Renal pelvis (tissue), 4 donors: ENCODE data around the gene ERC1. TPM values are rescaled to one million over a fixed set of nuclear protein-coding genes. Genes with fewer than 3 reads are reported as not detected.
A peak's percentile ranks its signal among the peaks of the same experiment; 100 is the strongest.

Experiments
- DNase-seq: peaks from one replicate; pipeline ENCODE4 v3.0.0-alpha.2; 2013
- polyA plus RNA-seq, 3 donors: library from polyadenylated mRNA; unstranded; fragments of 120-200 nt; gene quantifications; one replicate each; pipeline ENCODE4 v1.2.1, GENCODE V29; 2013; ENCODE audit not compliant: insufficient read length in 3 of 3

The ERC1 gene
- polyA plus RNA-seq, 3 donors = 33.7 to 42.1 (median 34.8) TPM

DNA sequence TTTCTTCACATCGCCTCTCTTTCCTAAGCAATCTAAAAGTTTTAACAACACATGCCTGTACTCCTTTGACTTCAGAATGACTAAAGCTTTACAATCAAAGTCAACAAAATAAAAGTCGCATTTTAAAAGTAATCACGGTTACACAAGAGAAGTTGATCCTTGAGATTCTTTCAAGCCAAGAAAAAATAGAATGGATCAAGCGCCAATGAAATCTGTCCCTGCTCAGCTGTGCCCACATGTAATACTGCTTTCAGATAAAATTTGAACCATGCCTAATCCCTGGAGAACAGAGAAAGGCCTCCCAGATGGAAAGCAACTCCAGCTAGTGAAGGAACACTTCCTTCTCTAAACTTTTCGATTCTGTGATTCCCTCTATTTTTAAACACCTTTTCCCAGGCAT lies 490.3 kb downstream of the ERC1 start:
- DNase-seq = no peak

DNA sequence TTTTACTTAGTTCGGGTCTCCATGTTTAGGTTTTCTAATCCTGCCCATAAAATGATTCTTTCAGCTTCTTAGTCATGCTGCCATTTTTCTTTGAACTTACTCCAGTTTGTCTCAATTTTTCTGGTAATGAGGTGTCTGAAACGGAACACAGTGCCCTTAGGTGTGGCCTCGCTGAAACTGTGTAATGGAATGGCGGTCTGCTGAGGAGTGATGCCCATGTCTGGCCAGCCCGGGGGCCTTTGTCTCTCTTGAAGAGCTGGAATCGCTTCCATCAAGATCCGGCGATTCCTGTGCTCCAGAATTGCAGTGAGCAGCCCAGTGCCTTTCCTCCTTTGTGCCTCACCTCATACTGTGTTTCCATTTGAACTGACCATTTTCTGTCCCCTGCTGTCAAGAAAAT lies 490.9 kb downstream of the ERC1 start:
- DNase-seq = no peak

DNA sequence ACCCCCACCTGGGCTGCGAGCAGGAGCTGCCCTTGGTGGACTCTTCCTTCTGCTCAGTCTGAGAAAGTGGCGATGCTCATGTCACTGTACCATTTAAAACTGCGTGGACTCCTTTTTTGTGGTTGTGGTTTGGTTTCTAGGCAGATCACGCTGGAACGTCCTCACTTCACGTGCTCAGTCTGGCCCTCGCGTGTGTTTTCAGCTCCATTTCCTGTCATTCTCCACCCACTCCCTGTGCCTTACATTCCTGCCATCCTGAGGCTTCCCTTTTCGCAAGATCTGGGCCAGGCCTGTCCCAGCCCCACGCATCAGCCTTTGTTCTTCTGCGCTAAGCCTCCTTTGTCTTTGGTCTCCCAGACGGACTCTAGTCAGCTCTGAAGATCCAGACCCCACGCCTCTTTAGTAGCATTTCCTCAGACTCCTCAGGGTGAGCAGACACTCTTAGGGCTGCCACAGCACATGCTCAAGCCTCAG lies 497.9 kb downstream of the ERC1 start:
- DNase-seq = no peak

DNA sequence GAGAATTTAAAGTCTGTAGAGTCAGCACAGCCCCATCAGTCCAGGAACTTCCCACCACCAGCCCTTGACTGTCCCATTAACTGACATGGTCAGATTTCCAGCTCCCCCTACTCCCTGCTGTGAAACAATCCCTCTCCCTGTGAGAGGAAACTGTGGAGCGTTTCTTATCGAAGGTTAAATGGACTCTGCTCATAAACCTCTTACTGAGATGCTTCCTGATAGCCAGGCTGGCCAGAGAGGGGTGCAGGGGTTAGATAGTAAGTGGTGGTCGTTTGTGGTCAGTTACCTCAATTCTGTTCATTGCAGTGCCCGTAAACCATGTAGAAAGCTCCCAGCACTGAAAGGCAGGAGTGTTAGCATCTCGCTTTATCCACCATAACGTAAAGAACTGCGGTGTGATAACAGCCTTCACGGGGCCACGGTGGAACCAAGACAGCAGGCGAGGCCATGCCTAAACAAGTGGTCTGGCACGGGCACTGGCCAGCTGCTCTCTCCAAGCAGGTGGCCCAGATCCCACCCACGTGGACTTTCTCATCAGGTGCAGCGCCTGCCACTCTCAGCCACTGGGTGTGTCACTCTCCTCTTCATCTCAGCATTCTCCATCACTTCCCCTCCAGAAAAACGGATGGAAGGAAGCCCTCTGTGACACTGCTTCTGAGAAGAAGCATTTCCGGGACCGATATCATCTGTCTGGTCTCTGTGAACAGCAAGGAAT lies 501.1 kb downstream of the ERC1 start:
- DNase-seq = no peak

DNA sequence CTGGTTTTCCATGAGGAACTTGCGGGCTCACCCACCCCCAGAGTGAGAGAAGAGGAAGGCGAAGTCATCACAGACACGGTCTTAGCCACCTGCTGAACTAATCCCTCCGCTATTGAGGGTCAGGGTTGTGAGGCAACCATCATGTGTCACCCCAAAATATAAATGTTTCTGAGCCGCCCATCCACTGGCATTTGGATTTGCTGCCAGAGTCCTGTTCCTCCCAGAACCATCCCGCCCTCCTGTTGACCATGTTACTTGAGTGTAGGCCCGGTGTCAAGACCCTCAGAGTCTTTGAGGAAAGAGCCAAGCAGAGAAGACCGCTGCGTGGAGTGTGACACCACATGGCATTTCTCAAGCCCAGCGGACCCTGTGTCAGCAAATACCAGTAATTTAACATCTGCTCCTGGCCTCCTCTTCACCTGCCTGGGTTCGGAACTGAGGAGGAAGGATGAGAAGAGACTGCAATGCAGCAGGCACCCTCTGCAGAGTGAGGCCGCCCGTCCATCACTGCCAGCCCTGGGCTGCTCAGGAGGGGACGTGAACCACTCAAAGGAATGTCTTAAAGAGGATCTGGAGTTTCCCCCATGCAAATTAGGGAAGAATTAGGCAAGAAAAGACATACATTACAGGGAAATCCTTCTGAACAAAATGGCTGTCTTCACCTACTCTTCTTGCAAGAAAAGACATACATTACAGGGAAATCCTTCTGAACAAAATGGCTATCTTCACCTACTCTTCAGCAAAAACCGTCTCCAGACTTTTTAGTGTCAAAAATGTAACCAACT lies 502.9 kb downstream of the ERC1 start:
- DNase-seq = no peak

DNA sequence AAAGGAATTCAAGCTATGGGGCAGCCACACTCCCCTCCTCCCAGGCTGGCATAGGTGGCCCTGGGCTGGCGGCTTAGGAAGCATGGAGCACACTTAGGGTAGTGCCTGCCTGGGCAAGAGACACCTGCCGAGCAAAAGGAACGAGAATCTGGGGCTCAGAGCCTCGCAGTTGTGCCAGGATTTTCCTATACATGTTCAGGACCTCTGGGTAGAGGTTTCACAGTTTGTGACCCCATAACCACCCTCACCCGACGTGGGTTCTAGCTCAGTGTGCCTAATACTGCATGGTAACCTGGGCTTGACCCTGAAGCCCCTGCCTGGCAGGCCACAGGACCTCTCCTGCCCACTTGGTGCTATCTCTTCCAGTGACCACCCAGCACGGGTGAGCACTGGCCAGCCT lies 503.8 kb downstream of the ERC1 start:
- no peak for DNase-seq

DNA sequence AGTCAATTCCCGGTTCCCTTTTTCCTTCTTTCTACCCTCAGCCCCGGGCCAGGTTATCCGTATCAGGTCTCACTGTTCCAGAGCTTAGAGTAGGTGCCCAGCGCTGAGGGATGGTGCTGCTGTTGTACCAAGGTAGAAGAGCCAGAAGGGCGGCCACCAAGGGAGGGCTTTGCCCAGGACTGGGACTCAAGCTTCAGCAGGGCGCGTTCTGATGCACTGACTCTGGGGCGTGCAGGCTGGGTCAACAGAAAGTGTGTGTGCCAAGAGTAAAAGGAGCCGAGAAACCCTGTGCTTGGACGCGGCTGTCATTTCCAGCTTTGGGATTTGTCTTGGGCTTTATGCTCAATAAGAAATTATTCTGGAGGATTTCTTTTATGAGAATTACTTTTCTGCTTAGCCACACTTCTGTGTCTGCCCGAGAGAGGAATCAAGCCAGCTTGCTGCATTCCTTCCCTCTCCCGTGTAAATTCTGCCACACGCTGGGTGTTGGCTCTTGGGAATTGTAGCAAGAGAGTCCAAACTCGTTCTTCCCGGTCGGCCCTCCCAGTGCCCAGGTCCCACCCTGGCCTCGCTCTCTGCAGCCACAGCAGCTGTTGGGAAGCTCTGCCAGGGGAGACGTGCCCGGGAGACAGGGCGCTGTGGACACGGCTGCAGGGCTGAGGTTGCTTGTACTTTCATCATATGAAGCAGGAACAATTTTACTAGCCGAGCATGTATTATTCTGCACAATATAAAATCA lies 505.3 kb downstream of the ERC1 start:
- no peak for DNase-seq

DNA sequence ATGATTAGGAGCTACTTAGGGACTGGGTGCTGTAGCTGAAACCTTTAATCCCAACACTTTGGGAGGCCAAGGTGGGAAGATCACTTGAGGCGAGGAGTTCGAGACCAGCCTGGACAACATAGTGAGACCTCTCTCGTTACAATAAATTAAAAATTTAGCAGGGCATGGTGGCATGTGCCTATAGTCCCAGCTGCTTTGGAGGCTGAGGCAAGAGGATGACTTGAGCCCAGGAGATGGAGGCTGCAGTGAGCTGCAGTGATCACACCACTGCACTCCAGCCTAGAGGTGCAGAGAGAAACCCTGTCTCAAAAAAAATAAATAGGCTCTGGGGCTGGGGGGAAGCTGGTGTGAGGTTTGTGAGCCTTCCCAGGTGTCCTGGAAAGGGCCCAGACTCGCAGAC lies 506.1 kb downstream of the ERC1 start:
- no peak for DNase-seq

DNA sequence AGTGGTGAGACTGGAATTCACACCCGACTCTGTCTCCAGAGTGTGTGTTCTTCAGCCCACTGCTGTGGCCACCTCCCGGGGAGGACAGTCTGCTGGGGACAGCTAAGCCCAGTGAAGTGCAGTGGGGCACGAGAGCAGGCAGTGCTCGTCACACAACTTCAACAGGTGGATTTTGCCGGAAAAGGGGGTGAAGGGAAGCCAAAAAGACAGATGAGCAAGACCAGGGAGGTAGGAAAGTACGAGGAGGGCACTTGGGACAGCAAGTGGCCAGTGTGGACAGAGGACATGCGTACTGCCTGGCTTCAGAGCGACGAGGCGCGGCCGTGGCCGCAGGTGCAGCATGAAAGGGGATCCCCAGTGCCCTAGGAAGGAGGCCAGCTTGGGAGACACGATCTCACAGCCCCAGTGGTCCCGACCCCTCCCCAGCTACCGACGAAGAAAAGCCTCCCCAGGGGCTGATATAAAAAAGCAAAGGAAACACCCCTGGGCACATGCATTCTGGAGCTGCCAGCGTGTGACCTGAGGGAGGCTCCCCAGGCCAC lies 507.2 kb downstream of the ERC1 start:
- no peak for DNase-seq

DNA sequence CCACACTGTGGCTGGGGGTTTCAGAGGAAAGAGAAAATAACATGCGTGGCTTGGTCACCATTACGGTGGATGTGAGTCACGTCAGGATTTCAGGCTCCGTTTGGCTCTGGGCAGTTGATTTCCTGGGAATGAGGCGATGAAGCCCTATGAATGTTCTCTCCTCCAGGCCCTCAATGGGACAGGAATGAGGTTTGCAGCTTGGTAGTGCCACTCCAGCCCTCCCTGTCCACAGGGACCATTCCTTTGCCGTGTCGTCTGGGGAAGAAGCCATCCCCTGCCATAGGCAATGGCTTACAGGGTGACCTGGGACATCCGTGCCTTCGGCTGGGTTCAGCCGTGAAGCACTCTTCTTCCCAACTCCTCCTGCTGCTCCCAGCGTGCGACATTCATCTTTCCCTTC lies 508.3 kb downstream of the ERC1 start:
- DNase-seq = no peak

DNA sequence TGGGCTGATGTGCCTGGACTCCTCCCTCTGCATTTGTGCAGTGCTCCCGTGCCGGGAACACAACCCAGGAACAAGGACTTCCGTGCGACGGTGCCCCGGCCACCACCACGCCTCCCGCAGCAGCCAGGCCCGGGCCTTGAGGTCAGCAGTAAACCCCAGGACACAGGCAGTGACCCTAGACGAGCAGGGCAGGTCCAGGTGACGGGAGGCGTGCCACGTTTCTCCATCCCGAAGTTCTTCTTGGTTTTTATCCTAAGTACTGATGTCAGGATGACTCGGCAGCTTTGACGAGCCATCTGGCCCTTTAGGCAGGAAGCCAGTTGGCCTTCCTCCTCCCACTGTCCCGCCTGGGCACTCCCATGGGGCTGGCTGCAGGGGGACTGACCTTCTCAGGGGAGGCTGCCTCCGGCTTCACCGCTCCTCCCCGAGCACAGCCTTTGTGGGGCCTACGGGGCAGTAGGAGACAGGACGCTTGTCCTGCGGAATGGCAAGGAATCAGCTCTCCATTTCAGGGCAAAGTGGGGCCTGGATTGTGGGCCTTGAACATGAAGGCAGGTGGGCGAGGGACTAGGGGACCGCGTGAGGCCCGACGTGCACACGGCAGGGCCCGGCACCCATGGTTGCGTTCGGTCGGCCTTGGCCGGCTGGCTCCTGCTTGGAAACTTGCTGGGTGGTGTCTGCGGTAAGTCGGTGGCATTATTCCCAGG lies 509.2 kb downstream of the ERC1 start:
- no peak for DNase-seq

DNA sequence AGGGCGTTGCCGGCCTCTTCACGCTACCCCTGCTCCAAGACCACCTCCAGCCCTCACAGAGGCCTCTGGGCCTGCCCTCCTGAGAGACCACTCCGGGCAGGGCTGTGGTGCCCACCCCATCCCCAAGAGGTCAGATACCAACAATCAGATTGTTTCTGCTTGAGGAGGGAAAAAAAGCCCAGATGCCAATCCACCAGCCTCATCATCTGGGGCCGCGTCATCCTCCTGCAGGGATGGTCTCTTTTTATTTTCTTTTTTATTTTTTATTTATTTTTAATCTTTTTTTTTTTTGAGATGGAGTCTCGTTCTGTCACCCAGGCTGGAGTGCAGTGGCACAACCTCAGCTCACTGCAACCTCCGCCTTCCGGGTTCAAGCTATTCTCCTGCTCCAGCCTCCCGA lies 510.0 kb downstream of the ERC1 start:
- no peak for DNase-seq

DNA sequence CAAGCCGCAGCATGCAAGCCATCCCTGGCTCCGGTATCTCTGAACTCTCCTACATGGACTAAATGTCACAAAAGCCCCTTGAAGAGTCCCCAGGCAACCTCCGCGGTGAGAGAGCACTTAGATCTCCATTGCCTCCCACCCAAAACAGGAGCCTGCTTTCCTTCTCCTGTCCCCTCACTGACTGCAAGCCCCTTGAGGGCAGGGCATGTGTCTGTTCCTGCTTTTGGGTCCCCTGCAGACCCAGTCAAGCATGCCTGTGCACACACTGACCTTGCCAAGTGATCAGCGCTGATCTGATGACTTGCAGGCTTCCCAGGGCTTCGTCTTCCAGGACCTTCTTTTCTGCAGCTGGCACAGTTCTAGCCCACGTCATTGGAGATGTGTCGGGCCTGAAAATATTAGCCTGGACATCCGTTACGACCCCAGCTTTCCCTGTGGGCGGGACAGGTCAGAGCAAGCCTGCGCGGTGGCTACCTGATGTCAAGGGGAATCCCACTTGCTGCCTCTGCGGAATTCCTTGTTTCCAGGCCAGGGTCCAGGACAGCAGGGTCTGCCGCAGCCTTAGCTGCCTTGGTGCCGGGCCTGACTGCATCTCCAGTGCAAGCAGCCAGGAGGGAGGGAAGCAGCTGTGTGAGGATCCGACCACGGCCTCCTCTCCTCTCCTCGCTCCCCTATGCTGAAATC lies 510.8 kb downstream of the ERC1 start:
- DNase-seq = no peak

DNA sequence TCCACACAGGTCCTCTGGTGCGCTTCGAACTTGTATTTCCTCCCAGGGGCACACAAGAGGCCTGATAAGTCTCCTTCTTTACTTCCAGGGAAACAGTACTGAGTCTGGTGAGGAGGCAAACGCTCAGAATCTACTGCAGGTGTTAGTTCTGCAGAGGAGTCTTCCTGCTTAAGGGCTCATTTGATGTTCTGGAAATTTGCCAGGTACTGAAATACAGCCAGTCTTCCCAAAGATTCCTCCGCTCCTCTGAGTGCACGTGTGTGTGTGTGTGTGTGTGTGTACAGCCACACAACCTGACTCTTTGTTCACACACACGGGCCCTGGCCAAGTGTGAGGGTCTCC lies 511.3 kb downstream of the ERC1 start:
- DNase-seq = peak; percentile 52

DNA sequence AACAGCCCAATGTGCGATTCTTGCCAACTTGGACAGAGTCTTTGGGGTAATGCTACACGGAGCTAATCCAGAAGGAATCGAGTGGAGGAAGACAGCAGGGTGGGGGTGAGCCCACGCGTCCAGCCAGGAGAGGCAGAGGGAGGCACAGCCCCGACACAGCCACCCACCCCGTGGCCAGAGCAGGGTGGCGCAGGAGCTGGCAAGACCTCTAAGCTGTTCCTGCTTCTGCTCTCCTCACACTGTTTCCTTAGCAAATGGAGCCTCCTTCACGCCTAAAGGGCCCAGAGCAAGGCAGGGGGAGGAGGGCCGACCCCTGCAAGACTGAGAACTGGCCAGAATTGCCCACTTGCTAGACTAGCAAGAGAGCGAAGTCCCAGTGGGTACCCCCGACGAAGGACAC lies 511.8 kb downstream of the ERC1 start:
- DNase-seq = no peak

DNA sequence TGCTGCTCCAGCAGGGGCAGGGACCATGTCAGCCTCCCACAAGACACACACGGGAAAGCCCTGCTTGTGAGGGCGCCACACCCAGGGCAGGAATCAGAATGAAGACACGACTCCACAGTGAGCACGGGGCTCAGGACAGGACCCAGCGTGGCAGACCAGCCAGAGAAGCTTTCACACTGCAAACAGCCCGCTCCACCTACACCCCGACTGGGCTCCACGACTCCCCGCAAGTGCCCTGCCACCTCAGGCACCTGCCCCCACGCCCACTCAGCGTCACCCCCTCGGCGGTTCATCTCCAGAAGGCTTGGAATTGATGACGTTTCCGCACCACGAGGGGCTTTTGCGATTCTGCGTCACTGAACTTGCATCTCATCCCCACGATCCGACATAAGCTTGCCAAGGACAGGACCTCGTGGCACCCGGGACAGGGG lies 512.3 kb downstream of the ERC1 start:
- DNase-seq = no peak

DNA sequence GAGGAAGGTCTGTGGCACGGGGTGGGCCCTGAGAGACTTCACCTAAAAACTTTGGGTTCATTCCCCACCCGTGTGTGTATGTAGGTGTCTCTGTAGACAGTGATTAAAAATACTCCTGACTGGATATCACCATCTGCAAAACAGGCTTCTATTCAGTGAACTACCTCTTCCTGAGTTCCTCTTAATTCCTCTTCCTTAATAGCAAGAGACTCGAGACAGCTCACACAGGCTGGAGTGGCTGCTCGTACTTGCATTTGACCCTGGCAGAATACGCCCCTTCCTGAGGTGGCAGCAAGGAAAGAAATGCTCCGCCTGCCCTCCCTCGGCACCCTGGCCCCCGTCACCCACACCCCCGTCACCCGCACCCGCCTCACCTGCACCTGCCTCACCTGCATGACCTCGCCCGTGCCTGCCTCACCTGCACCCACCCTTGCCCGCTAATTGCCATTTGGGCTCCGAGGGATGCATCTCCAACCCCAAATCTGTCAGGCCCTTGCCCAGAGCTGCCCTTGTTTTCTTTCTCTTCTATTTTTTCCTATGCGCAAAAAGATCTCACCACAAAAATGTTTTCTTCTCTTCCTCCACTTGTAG lies 513.4 kb downstream of the ERC1 start:
- no peak for DNase-seq

DNA sequence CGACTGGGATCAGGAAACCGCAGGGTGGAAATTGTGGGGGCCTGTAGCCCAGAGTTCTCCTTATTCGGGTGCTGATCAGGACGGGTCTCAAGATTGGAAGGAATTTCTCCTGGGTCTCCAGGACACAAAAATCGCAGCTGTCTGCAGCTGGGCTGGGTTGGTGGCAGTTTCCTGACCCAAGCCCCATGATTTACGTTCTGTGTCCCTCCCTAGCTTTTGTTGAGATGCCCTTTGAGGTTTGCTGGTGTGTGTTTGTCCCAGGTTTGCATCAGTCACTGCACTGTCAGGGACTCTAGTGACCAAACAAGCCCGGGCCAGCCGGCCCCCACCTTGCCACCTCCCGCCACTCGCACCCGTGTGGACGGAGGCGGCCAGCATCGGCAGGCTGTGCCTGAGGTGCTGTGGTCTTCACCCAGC lies 513.9 kb downstream of the ERC1 start:
- peak; percentile 52 for DNase-seq

DNA sequence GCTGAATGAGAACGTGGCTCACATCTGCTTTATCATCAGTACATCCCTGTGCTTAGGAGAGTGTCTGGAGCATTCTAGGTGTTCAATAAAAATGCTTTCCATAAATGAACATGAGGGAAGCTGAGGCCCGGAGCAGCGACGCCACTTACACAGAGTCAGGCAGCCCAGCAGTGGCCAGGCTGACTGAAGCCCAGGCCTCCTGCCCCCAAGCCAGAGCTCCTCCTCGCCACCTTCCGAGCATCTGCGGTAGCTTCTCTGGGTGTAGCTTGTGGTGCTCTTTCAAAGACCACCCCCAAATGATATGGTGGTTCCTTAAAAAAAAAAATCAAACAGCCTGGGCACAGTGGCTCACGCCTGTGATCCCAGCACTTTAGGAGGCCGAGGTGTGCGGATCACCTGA lies 514.6 kb downstream of the ERC1 start:
- DNase-seq = no peak

DNA sequence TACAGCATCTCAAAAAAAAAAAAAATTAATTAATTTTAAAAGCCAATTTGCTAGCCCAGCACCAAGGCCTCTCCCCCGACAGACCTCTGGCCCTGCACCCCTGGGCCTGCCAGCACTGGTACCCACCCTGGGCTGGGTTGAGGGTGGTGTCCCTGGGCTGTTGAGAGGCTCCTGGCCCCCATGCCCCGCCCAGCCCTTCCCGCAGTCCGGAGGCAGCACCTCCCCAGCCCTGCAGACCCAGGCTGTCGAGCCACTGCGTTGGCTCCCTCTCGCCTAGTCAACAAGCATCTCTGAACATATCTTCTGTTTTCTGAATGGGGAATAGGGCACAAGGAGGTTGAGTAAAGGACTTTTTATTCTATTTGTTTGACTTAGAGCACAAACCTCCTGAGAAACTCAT lies 516.3 kb downstream of the ERC1 start:
- DNase-seq = no peak
